K562 (cell line): ENCODE measurements around the gene DRICH1. TPM values are rescaled to one million over a fixed set of nuclear protein-coding genes. Genes with fewer than 3 reads are reported as not detected.

ENCODE experiments used
- polyA plus RNA-seq, 8 experiments: library from polyadenylated mRNA; depleted of rRNA in 4 of 8; stranded (reverse) in 5 of 8; unstranded in 3 of 8; fragments of >200 nt; fragmentation: Nextera tagmentation in 2 of 8; fragmentation: Illumina TruSeq in 1 of 8; extraction: Ambion mirVana in 2 of 8; extraction: Trizol in 1 of 8; gene quantifications; 2 replicates each; pipeline versions ENCODE4 v1.2.1 to v1.2.3, GENCODE V29; 2011 to 2014; ENCODE audit warnings: inconsistent platforms in 1 of 8, missing spikeins in 1 of 8
- total RNA-seq, 7 experiments: library from RNA; depleted of rRNA in 6 of 7; stranded (reverse); fragments of >200 nt in 6 of 7; fragmentation: Illumina TruSeq in 2 of 7; extraction: Trizol in 2 of 7; gene quantifications; 2 replicates each; pipeline versions ENCODE4 v1.2.1 to v1.2.3, GENCODE V29; 2011 to 2021; ENCODE audit warnings: low replicate concordance in 1 of 7
- TF ChIP-seq, protein P1 (sequence below), 2 experiments: fragments of 450-650 bp; formaldehyde crosslinking in 1 of 2; IDR thresholded peaks; 2 replicates each; pipeline versions ENCODE4 v1.4.0 to v1.6.1; 2014 to 2020; ENCODE audit warnings: mild to moderate bottlenecking in 2 of 2, borderline replicate concordance in 1 of 2, low read depth in 1 of 2

The DRICH1 gene
- total and polyA plus RNA-seq, 9 of the 15 experiments (the other 6 are each of a cell fraction or from before 2014, with no cell fraction given): 0.07 to 0.36 (median 0.14) TPM; not detected in 2

DNA sequence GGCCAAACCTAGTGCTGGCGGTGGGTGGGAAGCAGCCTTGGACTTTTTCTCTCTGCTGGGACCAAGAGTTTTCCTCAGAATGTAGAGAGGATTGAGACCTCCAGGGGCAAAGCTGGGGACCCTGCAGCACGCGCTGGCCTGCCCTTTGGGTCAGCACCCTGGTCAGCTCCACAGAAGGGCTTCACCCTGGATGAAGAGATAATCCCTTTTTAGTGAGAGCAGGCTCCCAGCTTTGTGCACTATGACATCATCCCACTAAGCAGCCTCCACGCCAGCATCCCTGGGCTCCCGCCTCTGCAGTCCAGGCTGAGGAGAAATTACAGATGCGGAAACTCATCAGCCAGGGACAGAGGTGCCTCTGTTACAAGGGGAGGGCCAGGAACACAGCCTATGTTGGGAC, 23.5 kb downstream of the DRICH1 start (continued):
- TF ChIP-seq, protein P1, sequence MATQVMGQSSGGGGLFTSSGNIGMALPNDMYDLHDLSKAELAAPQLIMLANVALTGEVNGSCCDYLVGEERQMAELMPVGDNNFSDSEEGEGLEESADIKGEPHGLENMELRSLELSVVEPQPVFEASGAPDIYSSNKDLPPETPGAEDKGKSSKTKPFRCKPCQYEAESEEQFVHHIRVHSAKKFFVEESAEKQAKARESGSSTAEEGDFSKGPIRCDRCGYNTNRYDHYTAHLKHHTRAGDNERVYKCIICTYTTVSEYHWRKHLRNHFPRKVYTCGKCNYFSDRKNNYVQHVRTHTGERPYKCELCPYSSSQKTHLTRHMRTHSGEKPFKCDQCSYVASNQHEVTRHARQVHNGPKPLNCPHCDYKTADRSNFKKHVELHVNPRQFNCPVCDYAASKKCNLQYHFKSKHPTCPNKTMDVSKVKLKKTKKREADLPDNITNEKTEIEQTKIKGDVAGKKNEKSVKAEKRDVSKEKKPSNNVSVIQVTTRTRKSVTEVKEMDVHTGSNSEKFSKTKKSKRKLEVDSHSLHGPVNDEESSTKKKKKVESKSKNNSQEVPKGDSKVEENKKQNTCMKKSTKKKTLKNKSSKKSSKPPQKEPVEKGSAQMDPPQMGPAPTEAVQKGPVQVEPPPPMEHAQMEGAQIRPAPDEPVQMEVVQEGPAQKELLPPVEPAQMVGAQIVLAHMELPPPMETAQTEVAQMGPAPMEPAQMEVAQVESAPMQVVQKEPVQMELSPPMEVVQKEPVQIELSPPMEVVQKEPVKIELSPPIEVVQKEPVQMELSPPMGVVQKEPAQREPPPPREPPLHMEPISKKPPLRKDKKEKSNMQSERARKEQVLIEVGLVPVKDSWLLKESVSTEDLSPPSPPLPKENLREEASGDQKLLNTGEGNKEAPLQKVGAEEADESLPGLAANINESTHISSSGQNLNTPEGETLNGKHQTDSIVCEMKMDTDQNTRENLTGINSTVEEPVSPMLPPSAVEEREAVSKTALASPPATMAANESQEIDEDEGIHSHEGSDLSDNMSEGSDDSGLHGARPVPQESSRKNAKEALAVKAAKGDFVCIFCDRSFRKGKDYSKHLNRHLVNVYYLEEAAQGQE (IDR thresholded peaks at IDR 0.05; ENCODE audit: borderline replicate concordance): peak; percentile 98
- TF ChIP-seq, protein P1 (CRISPR knock-in tag; IDR thresholded peaks at IDR 0.05; ENCODE audit: low read depth): peak; percentile 95
- TF ChIP-seq, all 486 proteins: peak for 16
